22Rv1 (cell line): ENCODE results near the gene SPATS2L.

Experiments
- H3K27ac ChIP-seq: fragments of 450-650 bp; 2 replicates; pipeline ENCODE4 v1.5.1; 2017
- ZFX ChIP-seq: fragments of 450-650 bp; IDR thresholded peaks from 2 replicates; pipeline ENCODE4 v1.6.1; 2017; ENCODE audit warnings: antibody characterized with exemption, borderline replicate concordance
- TF ChIP-seq, protein P1 (sequence below): fragments of 450-650 bp; IDR thresholded peaks from 2 replicates; pipeline ENCODE4 v1.5.1; 2017; ENCODE audit warnings: mild to moderate bottlenecking

Gene SPATS2L

DNA sequence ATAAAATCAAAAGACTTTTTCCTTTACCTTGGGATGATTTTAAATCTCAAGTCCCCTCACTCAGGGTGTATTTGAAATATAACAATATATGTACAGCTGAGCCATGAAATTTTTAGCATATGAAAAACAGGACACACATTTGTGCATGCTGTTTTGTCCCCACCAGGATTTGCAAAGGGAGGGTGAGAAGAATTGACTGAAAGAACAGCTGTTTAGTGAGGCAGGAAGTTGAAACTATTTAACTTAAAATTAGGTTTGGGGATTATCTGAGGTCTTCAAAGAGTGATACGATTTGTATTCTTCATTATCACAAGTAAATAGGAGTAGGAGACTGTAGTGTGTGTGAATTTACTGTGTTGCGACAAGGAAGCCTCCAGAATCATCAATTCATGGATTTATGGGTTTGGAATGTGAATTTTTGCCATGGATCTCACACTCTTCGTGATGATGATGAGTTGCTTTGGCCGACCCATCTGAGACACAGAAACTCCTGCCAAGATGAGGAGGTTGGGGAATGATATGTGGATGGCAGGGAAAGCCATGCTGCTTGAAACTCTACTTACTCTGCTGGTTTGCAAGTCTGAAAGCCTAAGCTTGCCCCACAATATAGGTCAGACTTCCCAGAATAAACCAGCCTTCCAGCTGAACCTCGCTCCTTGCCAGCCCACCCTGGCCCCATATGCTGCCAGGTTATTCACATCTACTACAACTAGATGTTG lies 31.0 kb upstream of the SPATS2L start:
- no peak overlapping the region for H3K27ac ChIP-seq
- TF ChIP-seq, protein P1, sequence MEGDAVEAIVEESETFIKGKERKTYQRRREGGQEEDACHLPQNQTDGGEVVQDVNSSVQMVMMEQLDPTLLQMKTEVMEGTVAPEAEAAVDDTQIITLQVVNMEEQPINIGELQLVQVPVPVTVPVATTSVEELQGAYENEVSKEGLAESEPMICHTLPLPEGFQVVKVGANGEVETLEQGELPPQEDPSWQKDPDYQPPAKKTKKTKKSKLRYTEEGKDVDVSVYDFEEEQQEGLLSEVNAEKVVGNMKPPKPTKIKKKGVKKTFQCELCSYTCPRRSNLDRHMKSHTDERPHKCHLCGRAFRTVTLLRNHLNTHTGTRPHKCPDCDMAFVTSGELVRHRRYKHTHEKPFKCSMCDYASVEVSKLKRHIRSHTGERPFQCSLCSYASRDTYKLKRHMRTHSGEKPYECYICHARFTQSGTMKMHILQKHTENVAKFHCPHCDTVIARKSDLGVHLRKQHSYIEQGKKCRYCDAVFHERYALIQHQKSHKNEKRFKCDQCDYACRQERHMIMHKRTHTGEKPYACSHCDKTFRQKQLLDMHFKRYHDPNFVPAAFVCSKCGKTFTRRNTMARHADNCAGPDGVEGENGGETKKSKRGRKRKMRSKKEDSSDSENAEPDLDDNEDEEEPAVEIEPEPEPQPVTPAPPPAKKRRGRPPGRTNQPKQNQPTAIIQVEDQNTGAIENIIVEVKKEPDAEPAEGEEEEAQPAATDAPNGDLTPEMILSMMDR, result no peak
- TF ChIP-seq ZFX, result no peak

DNA sequence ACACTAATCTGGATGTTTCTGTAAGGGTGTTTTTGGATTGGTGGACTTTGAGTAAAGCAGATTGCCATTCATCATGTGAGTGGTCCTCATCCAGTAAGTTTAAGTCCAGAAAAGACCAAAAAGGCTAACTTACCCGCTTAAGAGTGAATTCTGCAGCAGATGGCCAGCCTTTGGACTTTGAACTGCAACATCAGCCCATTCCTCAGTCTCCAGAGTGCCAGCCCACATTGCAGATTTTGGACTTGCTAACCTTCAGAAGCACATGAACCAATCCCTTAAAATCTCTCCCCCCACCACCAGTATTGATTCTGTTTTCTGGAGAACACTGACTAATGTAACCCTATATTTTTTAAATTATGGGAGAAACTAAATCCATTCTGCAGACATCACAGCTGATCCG lies 30.0 kb upstream of the SPATS2L start:
- TF ChIP-seq, protein P1, result no peak
- no peak for TF ChIP-seq ZFX
- H3K27ac ChIP-seq, result no peak overlapping the region

DNA sequence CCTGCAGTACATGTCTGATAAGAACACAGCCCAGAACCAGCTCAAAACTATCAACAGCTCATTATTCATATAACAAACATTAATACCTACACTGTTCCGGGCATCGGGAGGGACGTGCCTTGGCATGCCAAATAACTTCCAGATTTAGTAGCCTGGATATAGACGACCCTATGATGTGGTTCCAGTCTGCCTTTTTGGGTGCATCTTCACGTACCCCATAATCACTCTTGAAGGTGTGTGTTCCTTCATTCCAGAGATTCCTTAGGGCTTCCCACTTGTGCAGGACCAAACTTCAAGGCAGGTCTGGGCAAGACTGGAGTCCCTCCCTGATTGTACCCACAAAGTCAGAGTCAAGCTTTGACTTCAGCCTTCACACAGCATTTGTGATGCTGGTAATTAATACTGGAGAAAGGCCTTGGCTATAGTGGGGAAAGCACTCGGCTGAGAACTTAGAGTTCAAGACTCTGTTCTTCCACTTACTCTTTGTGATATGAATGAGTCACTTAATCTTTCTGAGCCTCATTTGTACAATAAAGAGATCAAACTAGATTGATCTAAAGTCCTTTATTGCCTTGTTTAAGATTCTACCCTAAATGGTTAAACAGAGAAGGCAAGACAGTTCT lies 27.7 kb upstream of the SPATS2L start:
- no peak for TF ChIP-seq ZFX
- no peak overlapping the region for H3K27ac ChIP-seq

DNA sequence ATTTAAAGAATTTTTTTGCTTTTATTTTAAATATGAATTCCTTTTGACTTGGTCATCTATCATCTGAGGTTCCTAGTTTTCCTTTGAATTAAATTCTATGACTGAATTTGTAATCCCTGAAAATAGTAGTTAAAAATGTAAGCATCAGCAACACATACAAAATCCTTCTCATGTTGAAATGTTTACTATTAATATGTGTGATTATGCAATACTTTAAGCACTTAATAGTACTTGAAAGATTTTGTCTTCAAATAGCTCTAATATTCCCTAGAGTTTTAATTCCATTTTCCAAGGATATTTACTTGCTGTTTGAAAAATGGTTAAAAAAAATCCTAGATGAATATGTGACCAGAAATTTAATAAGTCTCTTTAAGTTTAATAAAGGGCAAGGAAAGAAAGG lies 26.6 kb upstream of the SPATS2L start:
- TF ChIP-seq, protein P1, result no peak
- no peak for TF ChIP-seq ZFX
- H3K27ac ChIP-seq, result no peak overlapping the region

DNA sequence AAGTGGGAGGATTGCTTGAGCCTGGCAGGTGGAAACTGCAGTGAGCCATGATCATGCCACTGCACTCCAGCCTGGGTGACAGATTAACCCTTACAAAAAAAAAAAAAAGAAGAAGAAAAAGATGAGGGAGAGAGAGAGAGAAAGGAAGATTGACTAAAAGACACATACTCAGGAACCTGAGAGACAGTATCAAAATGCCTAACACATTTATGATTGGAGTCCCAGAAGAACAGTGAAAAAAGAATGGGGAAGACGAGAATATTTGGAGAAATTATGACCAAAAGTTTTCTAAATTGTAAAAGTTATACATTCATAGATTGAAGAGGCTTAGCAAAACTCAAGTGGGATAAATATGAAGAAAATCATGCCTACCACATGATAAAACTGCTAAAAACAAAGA lies 19.9 kb upstream of the SPATS2L start:
- H3K27ac ChIP-seq, result no peak overlapping the region
- TF ChIP-seq, protein P1, result no peak
- TF ChIP-seq ZFX, result no peak

DNA sequence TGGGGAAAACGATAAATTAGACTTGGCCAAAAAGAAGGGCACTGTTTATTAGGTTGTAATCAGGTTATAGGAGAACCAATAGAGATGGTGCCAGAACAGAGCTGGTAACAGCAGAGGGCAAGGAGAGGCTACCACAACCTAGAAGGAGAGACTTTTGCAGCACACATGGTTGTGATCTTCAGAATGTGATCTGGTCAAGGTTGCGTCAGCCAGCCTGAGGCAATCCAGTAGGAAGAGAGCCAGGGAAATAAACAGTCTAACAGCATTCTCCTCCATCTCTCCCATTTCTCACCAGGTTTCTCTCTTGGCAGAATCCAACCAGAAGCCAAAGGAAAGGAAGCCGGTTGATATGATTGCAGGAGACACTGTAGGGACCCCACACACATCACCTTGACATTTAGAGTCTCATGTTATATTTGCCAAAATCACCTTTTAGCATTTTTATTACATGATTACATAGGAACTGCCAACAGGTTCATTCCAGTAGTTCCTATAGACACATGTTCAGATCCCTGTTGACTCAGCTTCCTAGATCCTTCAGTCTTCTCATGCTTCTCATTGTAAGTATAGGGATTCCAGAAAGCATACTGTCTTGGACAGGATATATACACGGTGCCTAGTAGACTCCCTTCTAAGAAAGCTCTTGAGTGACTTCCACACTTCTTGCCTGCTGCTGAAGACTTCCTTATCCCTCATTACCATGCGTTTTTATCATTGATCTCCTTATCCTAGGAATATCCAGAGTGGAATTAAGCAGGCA lies 17.6 kb upstream of the SPATS2L start:
- no peak for TF ChIP-seq ZFX
- TF ChIP-seq, protein P1, result no peak
- peak overlapping the region; percentile 56 for H3K27ac ChIP-seq

DNA sequence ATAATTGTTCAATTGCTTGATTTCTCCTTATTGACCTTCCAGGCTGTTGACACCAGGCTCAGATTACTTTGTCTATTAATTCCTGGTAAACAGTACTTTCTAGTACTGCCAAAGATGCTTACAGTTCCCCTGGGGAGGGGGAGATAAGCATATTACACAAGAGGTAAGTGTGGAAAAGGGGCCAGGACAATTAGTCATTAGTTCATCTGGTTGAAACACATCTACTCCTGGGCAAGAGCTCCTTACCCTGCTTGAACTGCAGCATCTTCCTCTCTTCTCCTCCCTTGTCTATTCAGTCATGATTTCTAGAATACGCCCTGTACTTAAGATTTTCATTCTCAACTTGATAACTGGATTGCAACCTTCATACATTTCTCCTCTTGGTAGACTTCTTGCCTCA lies 10.4 kb upstream of the SPATS2L start:
- H3K27ac ChIP-seq, result no peak overlapping the region
- TF ChIP-seq, protein P1, result no peak
- no peak for TF ChIP-seq ZFX
